NOMO-1 treated with dmso at 0.1 percent for 144 hours (cell line): ENCODE data around the gene COMMD7.

Experiments
- DNase-seq: peaks from one replicate; lab custom pipeline; 2025; ENCODE audit not compliant: unreplicated experiment; lab: John Stamatoyannopoulos, UW

Gene COMMD7

DNA sequence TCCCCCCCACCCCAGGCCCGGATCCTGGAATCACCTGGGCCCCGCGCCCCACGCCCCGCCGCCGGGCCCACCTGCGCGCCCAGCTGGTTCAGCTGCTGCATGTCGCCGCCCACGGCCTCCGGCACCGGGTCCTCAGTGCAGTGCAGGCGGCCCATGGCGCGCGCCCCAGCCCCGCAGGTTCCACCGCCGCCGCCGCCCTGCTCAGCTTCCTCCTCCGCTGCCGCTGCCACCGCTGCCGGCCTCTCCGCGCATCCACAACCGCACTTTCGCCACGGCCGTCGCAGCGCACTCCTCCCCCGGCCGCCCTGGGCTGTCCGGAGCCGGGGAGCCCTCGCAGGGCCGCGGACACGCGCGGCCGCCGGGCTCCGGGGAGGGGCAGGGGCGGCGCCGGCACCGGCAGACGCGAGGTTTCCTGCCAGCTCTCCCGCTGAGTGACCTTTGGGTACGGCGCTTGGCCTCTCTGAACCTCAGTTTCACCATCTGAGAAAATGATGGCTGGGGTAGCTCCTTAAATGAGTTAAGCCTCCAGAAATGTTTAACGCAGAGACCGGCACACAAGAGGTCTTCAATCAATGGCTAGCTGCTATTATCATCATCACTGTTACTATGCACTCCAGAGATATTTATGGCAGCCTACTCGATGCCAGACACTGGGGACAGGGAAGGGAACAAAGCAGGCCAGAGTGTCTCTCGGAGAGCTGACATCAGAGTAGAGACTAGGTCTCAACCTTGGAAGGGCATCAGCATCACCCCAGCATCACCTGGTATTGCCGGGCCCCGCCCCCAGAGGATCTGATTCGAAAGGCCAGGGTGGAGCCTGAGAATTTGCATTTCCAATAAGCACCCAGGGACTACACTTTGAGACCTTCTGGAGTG is at the start of gene COMMD7:
Gene COMMD7 (minus strand): TSS at position 231 of the 876 bp plus-strand sequence. CDS start 76 bp downstream, at position 155.
- DNase-seq, result peak; percentile 45

DNA sequence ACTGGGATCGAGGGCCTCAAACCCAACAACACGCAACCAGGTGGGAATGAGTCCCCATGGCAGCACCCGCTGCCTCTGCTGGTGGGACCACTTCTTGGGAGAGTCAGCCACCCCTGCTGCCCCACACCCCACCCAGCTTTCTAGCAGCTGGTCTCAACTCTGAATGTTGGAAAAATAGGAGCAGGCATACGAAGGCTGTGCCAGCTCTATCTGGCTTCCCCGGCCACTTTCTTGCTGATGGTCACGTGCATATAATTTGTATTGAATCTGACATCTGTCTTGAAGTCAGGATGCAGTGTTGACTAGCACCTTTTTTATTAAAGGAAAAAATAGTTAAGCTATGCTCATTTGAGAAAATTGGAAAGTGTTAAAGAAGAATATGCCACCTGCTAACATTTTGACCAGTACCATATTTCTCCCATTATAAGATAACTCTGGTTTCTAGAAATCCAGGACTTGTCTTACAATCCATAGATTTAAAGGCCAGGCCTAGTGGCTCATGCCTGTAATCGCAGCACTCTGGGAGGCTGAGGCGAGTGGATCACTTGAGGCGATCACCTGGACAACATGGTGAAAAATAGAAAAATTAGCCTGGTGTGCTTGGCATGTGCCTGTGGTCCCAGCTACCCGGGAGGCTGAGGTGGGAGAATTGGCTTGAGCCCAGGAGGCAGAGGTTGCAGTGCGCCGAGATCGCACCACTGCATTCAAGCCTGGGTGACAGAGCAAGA is 49.6 kb upstream of the COMMD7 start:
- no peak for DNase-seq

GRCh38 chr20:32792316-32792715 is 49.0 kb upstream of the COMMD7 start:
- no peak for DNase-seq

- no peak for DNase-seq
Observed at GRCh38 chr20:32790751-32791057, 47.4 kb upstream of the COMMD7 start.

DNA sequence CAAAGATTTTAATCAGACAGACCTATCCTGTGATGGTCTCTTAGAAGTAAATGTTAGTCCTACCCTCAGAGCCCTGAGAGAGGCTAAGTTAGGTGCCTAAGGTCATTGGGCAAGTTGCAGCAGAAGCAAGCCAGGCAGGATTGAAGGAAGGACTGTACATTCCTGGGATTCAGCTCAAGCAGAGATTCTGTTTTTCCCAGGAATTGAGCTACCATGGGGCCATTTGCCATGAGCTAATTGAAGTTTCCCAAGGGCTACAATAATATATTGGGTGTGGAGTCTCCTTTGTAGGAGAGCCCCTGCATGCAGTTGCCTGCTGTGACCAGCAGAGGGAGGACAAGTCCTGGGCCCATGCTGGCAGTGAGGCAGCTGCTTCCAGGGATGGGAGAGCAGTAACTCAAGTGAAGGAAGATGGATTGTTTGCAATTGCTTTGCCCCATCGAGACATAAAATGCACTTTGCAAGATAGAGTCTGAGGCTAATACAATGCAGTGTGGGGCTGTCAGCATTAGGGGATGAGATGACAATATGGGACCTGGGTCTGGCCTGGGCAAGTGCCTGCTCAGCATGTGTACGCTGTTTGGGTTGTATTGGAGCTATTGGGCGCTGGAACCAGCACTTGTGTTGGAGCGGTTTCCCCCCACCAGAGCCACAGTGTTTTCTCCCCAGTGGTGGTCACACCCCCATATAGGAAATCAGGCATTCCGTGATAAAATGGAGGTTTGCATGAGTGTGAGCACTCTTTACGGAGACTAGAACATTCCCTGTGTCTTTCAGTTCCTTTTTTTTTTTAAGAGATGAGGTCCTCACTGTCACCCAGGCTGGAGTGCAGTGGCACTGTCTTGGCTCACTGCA is 46.9 kb upstream of the COMMD7 start:
- peak; percentile 36 for DNase-seq

GRCh38 chr20:32787168-32787567 is 43.9 kb upstream of the COMMD7 start:
- DNase-seq, result no peak

DNA sequence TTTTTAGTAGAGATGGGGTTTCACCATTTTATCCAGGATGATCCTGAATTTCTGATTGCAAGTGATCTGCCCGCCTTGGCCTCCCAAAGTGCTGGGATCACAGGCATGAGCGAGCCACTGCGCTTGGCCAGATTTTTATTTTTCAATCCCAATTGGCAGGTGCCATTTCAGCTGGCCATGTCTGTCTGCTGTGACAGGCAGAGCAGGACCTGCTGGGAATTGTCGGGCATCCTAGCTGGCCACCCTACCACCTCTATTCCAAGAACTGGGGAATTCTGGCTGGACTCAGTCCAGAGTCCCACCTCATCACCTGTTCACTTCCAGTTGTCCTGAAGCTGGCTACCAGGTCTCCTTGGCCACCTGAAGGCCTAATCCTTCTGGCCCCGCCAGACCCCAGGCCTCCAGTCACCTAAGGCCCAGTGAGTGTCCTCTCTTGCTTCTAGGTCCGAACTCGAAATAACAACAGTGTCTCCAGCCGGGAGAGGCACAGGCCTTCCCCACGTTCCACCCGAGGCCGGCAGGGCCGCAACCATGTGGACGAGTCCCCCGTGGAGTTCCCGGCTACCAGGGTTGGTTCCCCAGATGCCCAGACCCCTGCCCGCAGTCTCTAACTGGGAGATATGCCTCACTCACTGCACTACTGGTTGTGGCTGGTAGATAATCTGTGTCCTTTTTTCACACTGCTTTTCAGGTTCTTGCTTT is 42.9 kb upstream of the COMMD7 start:
- no peak for DNase-seq

GRCh38 chr20:32784369-32785080 is 41.3 kb upstream of the COMMD7 start:
- DNase-seq, result no peak

DNA sequence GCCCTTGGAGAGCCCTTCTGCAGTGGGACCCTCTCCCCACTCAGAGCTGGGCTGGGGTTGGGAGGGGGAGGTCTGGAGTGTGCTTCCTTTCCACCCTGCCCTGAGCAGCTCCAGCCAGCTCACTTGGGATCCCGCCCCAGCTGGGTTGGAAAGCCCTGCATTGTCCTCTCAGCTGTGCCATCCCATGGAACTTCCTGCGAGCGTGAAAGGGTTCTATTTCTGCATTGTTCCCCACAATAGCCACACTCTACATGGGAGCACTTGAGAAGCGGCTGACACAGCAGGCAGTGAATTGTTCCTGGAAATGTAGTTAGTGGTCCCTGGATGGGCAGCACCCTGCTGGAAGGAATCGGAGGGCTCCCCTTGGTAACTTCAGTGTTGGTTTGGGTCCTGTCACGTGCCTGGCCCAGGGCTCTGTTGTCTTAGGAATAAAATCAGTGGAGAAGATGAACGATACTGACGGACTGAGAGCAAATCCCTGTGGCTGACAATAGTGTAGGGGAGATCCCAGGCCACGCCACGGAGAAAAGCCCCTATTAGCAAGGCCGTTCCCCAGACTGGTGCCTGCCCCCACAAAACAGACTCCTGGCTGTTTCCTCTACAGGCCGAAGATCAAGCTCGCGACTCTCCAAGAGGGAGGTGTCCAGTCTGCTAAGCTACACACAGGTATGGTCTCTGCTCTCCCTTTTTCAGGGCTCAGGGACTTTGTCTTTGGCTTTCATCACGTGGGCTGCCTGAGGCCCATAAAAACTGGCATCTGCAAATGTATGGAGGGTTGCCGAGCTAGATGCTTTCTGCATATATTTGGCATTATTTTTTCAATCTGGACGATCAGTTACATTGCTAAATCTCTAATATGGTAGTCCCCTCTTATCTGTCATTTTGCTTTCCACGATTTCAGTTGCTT is 37.7 kb upstream of the COMMD7 start:
- no peak for DNase-seq

- no peak for DNase-seq
Observed at GRCh38 chr20:32780278-32780677, 37.0 kb upstream of the COMMD7 start.

GRCh38 chr20:32779500-32780211 is 36.4 kb upstream of the COMMD7 start:
- no peak for DNase-seq

DNA sequence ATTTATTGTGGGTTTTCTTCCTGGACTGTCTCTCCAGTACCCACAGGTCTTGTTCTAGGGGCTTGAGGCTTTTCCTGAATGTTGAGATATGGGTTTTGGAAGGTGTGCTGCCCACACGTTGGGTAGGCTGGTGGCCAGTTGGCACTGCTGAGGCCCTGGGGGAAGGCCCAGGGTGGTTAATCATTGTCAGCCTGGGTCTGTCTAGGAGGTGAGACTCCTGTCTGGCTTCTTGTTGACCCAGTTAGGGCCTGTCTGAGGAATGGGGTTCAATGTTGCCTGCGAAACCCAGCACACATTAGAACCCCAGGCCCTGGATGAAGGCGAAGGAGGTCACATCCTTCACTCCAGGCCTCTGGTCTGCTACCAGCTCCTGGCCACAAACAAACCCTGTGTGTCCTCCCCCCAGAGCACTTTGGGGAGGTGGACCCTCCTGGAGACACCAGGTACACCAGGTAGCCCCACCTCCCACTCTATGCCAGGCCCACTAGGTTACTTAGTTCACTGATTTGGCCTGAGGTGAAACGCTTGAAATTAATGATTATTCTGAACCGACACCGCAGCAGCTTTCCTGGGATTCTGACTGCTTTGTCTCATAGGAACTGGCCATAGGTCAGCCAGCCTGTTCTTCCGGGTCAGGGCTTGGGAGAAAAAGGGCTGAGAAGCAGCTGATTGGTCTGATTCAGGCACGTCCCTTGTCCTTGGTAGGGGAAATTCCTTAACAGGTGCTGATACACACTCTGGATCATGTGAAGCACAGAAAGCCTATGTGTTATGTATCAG is 34.1 kb upstream of the COMMD7 start:
- no peak for DNase-seq

GRCh38 chr20:32775336-32775991 is 32.2 kb upstream of the COMMD7 start:
- DNase-seq, result no peak

GRCh38 chr20:32773855-32774254 is 30.6 kb upstream of the COMMD7 start:
- DNase-seq, result no peak

- DNase-seq, result no peak
Observed at GRCh38 chr20:32773223-32773622, 30.0 kb upstream of the COMMD7 start.

GRCh38 chr20:32772046-32772445 is 28.8 kb upstream of the COMMD7 start:
- no peak for DNase-seq
